GM12874 (cell line): Measurements from ENCODE around the gene F3.

ENCODE experiments used
- TF ChIP-seq, protein P1 (sequence below): IDR thresholded peaks from 2 replicates; pipeline ENCODE4 v1.5.1; 2011; ENCODE audit warnings: low read depth, mild to moderate bottlenecking, control low read depth, low read length, moderate library complexity; ENCODE audit not compliant: insufficient read depth

Gene F3

DNA sequence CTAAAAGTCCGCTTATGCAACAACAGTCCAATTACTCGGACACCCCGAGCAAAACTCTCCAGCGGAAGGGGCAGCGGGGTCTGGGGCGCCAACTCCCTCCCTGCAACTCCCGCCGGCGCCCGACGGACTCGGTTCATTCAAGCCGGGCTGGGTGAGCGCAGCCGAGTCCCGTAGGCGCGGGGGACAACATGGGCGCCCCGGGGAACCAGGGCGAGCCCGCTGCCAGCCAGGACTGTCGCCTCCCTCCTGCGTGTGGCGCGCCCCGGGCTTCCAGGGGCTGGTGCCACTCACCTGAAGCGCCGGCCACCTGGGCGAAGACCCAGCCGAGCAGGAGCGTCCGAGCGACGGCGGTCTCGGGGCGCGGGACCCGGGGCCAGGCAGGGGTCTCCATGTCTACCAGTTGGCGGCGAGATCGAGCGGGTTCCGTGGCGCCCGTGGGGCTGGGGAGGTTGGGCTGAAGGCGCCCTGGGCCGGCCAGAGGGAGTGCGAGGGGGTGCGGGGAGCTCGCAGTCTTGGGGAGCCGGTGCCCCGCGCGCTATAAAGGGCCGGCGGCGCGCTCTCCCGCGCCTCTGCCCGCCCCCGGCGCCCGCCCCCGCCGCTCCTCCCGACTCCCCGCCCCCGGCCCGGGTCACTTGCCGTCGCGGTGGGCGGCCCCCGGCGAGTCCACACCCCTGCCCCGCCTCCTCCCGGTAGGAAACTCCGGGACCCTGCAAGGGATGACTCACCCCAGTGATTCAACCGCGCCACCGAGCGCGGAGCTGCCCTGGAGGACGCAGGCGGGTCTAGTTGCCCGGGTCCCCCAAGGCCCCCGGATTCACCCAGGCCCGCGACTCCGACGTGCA, at the start of gene F3:
F3 (minus strand) TSS at position 514 of the 842 bp plus-strand sequence; CDS start at position 391, 123 bp downstream.
- TF ChIP-seq, protein P1, sequence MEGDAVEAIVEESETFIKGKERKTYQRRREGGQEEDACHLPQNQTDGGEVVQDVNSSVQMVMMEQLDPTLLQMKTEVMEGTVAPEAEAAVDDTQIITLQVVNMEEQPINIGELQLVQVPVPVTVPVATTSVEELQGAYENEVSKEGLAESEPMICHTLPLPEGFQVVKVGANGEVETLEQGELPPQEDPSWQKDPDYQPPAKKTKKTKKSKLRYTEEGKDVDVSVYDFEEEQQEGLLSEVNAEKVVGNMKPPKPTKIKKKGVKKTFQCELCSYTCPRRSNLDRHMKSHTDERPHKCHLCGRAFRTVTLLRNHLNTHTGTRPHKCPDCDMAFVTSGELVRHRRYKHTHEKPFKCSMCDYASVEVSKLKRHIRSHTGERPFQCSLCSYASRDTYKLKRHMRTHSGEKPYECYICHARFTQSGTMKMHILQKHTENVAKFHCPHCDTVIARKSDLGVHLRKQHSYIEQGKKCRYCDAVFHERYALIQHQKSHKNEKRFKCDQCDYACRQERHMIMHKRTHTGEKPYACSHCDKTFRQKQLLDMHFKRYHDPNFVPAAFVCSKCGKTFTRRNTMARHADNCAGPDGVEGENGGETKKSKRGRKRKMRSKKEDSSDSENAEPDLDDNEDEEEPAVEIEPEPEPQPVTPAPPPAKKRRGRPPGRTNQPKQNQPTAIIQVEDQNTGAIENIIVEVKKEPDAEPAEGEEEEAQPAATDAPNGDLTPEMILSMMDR: no peak

DNA sequence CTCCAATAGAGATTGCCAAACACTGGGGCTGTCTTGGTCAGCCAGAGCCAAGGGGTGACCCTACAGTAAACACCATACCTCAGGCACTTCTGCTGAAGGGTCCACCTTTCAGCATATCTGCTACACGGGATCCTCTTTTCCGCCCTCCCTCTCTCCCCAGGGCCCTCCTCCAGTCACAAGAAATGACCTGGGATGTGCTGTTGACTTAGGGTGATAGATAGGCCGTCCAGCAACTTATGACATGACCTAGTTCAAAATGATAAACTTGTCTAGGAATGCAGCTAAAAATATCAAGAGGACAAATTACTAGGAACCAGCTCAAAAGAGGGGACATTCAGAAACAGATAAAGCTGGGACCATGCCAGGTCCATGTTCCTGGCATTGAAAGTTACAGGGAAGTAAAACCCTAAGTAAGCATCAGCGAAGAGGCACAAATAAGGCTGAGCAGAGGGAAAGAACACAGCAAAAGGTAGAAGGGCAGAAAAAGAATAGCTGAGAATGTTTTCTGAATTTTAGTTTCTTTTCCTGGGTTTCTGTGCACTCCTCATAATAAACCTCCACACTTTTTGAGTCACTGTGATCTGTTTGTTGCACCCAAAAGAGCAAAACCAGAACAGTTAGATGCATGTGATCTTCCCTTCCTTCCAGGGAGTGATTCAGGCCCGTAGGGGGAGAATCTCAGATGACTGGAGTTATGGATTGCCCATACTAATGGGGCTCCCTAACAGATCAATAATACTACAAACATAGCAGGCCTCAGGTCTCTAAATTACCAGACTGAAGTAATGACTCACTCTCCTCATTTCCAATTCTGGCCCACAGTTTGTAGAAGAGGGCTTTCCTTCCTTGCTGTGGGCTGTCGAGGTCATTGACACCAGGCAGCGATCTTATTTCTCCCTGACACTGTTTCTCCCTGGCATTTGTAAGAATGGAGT, 48.9 kb upstream of the F3 start:
- TF ChIP-seq, protein P1: no peak

- TF ChIP-seq, protein P1: no peak
Measured at GRCh38 chr1:94589728-94590127, 48.2 kb upstream of the F3 start.

GRCh38 chr1:94582565-94582964, 41.0 kb upstream of the F3 start:
- TF ChIP-seq, protein P1: no peak

DNA sequence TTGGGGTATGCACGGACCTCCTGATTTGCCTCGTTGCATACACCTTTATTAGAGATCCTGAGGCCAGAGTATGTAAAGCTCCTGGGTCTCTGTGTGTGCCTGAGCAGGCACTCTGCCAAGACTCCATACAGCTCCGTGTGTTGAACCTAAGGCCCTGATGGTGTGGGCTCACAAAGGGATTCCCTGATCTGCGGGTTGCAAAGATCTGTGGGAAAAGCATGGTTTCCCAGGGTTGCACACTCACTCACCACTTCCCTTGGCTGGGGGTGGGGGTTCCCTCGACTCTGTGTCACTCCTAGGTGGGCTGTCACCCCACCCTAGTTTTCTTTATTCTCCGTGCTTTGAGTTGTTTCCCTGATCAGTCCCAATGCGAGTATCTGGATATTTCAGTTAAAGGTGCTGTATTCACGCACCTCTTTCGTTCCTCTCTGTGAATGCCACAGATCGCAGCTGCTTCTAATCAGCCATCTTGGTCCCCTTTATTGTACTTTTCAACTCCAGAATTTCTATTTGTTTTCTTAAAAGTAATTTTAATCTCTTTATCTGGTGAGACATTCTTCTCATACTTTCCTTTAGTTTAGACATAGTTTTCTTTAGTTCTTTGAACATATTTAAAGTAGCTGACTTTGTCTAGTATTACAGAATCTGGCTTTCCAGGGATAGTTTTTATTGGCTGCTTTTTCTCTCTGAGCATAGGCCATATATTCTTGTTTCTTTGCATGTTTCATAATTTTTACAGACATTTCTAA, 39.0 kb upstream of the F3 start:
- TF ChIP-seq, protein P1: no peak

DNA sequence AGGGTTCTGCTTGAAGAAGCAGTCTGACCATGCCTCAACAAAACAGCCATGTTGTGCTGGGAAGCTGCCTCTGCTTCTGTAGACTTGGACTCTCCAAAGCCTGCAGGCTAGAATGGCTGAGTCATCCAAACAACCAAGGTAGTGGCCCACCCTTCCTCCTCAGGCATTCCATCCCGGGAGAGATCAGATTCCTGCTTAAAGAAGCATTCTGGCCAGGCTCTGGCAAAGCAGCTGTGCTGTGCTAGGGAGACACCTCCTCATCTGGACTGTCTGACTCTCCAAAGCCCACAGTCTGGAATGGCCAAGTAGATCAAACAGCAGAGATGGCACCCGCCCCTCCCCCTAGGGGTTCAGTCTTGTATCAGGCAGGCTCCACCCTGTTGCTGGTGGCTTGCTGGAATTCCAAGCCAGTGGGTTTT, 38.3 kb upstream of the F3 start:
- TF ChIP-seq, protein P1: no peak
